Measurements from ENCODE around the gene RBPJL.

RBPJL gene

DNA sequence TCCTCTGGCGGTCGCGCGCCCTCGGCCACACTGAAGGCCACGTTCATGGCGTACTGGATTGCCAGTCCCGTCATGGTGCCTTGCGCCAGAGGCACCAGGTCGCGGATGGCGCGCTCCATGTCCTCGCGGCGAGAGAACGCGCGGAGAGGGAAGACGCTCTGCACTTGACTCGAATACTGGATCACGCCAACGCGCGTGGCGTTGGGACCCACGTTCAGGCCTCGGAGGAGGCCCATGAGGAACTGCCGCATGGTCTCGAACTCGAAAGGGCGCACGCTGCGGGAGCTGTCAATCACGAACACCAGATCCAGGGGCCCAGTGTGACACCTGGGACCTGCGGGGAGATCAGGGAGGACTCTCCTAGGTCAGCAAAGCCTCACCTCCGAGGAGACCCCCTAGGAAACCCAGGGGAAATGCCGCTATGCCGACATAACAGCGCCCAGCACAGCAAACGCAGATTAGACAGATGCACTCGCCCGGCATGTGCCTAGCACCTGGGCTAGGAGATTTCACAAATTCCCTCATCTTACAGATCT is 2.1 kb upstream of the RBPJL start:
- peaks cover 29 to 35% of the 10 kb centered on the region in 2 donors for H3K27me3 ChIP-seq (ENCODE audit: control insufficient read depth in 1 of 2, insufficient read depth in 2 of 2, low read length in 2 of 2)
- no peak overlapping the region for H3K9ac ChIP-seq (ENCODE audit: low read depth in 1 of 2, low read length in 2 of 2)
- peaks cover 0 to 4% of the 10 kb centered on the region in 2 donors for H3K4me1 ChIP-seq (ENCODE audit: control insufficient read depth in 1 of 2, insufficient read depth in 2 of 2, low read length in 2 of 2)
- no peak overlapping the region for H3K4me3 ChIP-seq (ENCODE audit: low read depth in 1 of 2, low read length in 2 of 2)
- no peaks in the 10 kb centered on the region for H3K9me3 ChIP-seq (ENCODE audit: control insufficient read depth in 1 of 2, low read length in 2 of 2)
- no peaks in the 10 kb centered on the region for H3K36me3 ChIP-seq (ENCODE audit: control insufficient read depth in 1 of 2, insufficient read depth in 2 of 2, low read length in 2 of 2)
- H3K27ac ChIP-seq (ENCODE audit: low read depth, low read length), result no peak overlapping the region

GRCh38 chr20:45305262-45305661 is 1.4 kb upstream of the RBPJL start:
- Histone ChIP-seq H3K9me3 (ENCODE audit: control insufficient read depth in 1 of 2, low read length in 2 of 2) (no peaks in the 10 kb centered on the region), H3K27ac (ENCODE audit: low read depth, low read length) (no peak overlapping the region), H3K27me3 (ENCODE audit: control insufficient read depth in 1 of 2, insufficient read depth in 2 of 2, low read length in 2 of 2) (peaks cover 29 to 35% of the 10 kb centered on the region in 2 donors), H3K36me3 (ENCODE audit: control insufficient read depth in 1 of 2, insufficient read depth in 2 of 2, low read length in 2 of 2) (no peaks in the 10 kb centered on the region), H3K4me1 (ENCODE audit: control insufficient read depth in 1 of 2, insufficient read depth in 2 of 2, low read length in 2 of 2) (peaks cover 0 to 4% of the 10 kb centered on the region in 2 donors), H3K4me3 (ENCODE audit: low read depth in 1 of 2, low read length in 2 of 2) (no peak overlapping the region), H3K9ac (ENCODE audit: low read depth in 1 of 2, low read length in 2 of 2) (no peak overlapping the region)

DNA sequence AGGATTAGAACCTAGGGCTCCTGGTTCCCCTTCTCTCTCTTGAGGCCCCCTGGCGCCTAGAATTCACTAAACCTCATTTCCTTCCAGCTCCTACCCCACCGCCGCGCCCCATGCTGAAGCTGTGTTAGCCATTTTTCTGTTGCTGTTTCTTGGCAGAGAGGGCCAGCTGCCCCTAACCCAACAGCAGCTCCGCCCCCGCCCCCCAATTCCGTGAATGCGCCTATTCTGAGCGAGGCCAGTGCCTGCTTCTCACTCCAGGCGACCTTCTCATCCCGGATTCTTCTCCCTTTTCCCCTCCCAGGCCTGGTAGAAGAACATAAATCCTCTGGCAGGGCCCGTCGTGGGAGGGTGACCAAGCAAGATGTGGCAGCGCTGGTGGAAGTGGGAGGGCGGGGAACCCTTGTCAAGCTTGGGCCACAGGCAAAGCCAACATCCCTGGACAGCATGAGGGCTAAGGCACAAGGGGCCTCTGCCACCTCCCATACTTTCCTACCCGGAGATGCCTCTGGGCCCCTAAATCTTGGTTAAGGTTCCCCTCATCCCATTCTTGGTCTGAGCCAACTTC is 518 bp downstream of the RBPJL start:
- Histone ChIP-seq H3K9ac (ENCODE audit: low read depth in 1 of 2, low read length in 2 of 2) (no peak overlapping the region), H3K27me3 (ENCODE audit: control insufficient read depth in 1 of 2, insufficient read depth in 2 of 2, low read length in 2 of 2) (peaks cover 38 to 39% of the 10 kb centered on the region in 2 donors), H3K4me3 (ENCODE audit: low read depth in 1 of 2, low read length in 2 of 2) (no peak overlapping the region), H3K27ac (ENCODE audit: low read depth, low read length) (no peak overlapping the region), H3K36me3 (ENCODE audit: control insufficient read depth in 1 of 2, insufficient read depth in 2 of 2, low read length in 2 of 2) (no peaks in the 10 kb centered on the region), H3K4me1 (ENCODE audit: control insufficient read depth in 1 of 2, insufficient read depth in 2 of 2, low read length in 2 of 2) (peaks cover 0 to 9% of the 10 kb centered on the region in 2 donors), H3K9me3 (ENCODE audit: control insufficient read depth in 1 of 2, low read length in 2 of 2) (no peaks in the 10 kb centered on the region)

DNA sequence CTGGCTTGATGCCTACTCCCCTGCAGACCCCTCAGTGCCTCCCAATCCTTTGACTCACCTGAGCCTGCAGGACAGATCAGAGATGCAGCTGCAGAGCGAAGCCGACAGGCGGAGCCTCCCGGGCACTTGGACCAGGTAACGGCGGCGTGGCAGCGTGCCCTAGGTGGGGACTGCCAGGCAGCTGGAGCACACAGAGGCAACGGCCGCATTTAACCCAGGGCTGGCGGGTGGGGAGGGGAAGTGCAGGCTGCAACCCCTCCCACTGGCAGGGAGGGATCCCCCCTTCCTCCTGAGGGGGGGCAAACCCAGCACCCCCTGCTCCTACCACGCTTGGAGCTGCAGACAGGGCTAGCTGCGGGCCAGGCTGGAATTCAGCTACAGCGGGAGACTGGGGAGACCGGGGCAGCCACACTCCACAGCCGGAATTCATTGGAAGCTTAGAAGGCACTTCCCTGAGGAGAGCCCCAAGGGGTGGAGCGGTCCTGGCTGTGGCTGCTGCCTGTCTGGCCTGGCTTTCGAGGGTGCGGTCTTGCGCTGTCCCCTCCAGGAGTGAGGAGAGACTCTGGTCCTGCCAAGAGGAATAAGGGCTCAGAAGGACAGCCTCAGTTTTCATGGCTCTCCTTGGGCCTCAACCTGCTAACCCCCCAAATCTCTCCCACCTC is 1.6 kb downstream of the RBPJL start, which contains the start of gene MATN4:
MATN4 (minus strand) TSS at position 183 of the 662 bp plus-strand sequence. CDS start 2,717 bp downstream, outside the sequence.
- peaks cover 41 to 45% of the 10 kb centered on the region in 2 donors for H3K27me3 ChIP-seq (ENCODE audit: control insufficient read depth in 1 of 2, insufficient read depth in 2 of 2, low read length in 2 of 2)
- H3K4me1 ChIP-seq (ENCODE audit: control insufficient read depth in 1 of 2, insufficient read depth in 2 of 2, low read length in 2 of 2), result peaks cover 0 to 9% of the 10 kb centered on the region in 2 donors
- no peak within 1 kb of the TSS for H3K4me3 ChIP-seq (ENCODE audit: low read depth in 1 of 2, low read length in 2 of 2)
- H3K27ac ChIP-seq (ENCODE audit: low read depth, low read length), result no peak within 1 kb of the TSS
- no peaks in the 10 kb centered on the region for H3K36me3 ChIP-seq (ENCODE audit: control insufficient read depth in 1 of 2, insufficient read depth in 2 of 2, low read length in 2 of 2)
- H3K9me3 ChIP-seq (ENCODE audit: control insufficient read depth in 1 of 2, low read length in 2 of 2), result no peaks in the 10 kb centered on the region
- no peak within 1 kb of the TSS for H3K9ac ChIP-seq (ENCODE audit: low read depth in 1 of 2, low read length in 2 of 2)

DNA sequence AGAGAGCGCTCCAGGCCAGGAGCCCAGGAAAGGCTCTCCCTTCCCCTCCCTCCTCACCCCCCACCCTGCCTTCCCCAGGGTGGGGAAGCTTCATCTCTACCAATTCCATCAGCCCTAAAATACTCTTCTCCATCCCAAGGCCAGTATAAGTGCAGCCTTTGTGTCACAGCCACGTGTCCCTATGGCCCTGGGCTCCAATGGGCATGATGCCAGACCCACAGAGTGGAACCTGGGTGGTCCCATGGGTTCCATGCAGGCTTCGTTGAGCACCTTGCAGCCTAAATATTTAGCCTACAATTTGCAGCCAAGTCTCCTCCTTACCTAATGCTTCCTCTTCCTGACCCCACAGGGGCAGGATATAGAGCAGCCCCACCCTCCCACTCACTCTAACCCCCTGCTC is 2.4 kb downstream of the RBPJL start:
- peaks cover 40% of the 10 kb centered on the region in 2 donors for H3K27me3 ChIP-seq (ENCODE audit: control insufficient read depth in 1 of 2, insufficient read depth in 2 of 2, low read length in 2 of 2)

GRCh38 chr20:45311589-45312211 is 5.1 kb downstream of the RBPJL start:
- no peaks in the 10 kb centered on the region for H3K36me3 ChIP-seq (ENCODE audit: control insufficient read depth in 1 of 2, insufficient read depth in 2 of 2, low read length in 2 of 2)
- no peak overlapping the region for H3K27ac ChIP-seq (ENCODE audit: low read depth, low read length)
- peaks cover 0 to 5% of the 10 kb centered on the region in 2 donors for H3K4me1 ChIP-seq (ENCODE audit: control insufficient read depth in 1 of 2, insufficient read depth in 2 of 2, low read length in 2 of 2)
- peaks cover 41 to 44% of the 10 kb centered on the region in 2 donors for H3K27me3 ChIP-seq (ENCODE audit: control insufficient read depth in 1 of 2, insufficient read depth in 2 of 2, low read length in 2 of 2)
- no peak overlapping the region for H3K9ac ChIP-seq (ENCODE audit: low read depth in 1 of 2, low read length in 2 of 2)
- no peak overlapping the region for H3K4me3 ChIP-seq (ENCODE audit: low read depth in 1 of 2, low read length in 2 of 2)
- no peaks in the 10 kb centered on the region for H3K9me3 ChIP-seq (ENCODE audit: control insufficient read depth in 1 of 2, low read length in 2 of 2)

More for the DNA sequence above, 2.4 kb downstream of the RBPJL start:
- Histone ChIP-seq H3K9me3 (ENCODE audit: control insufficient read depth in 1 of 2, low read length in 2 of 2) (no peaks in the 10 kb centered on the region), H3K36me3 (ENCODE audit: control insufficient read depth in 1 of 2, insufficient read depth in 2 of 2, low read length in 2 of 2) (no peaks in the 10 kb centered on the region), H3K4me1 (ENCODE audit: control insufficient read depth in 1 of 2, insufficient read depth in 2 of 2, low read length in 2 of 2) (peaks cover 0 to 9% of the 10 kb centered on the region in 2 donors), H3K27ac (ENCODE audit: low read depth, low read length) (no peak overlapping the region), H3K9ac (ENCODE audit: low read depth in 1 of 2, low read length in 2 of 2) (no peak overlapping the region), H3K4me3 (ENCODE audit: low read depth in 1 of 2, low read length in 2 of 2) (no peak overlapping the region)

DNA sequence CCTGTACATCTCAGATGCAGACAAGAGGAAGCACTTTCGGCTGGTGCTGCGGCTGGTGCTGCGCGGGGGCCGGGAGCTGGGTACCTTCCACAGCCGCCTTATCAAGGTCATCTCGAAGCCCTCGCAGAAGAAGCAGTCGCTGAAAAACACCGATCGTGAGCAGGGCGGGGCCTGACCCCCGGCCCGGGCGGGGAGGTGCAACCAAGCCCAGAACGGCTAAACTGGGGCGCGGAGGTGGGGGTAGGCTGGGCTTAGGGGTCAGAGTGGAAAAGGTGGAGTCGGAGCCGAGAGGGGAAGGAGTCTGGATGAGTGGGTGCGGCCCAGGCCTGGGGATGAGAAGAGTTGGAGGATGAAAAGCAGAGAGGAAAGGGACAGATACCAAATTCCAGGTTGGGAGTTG is 5.6 kb downstream of the RBPJL start:
- peaks cover 0 to 5% of the 10 kb centered on the region in 2 donors for H3K4me1 ChIP-seq (ENCODE audit: control insufficient read depth in 1 of 2, insufficient read depth in 2 of 2, low read length in 2 of 2)
- H3K9me3 ChIP-seq (ENCODE audit: control insufficient read depth in 1 of 2, low read length in 2 of 2), result no peaks in the 10 kb centered on the region
- H3K9ac ChIP-seq (ENCODE audit: low read depth in 1 of 2, low read length in 2 of 2), result no peak overlapping the region
- no peak overlapping the region for H3K4me3 ChIP-seq (ENCODE audit: low read depth in 1 of 2, low read length in 2 of 2)
- H3K27me3 ChIP-seq (ENCODE audit: control insufficient read depth in 1 of 2, insufficient read depth in 2 of 2, low read length in 2 of 2), result peaks cover 41 to 46% of the 10 kb centered on the region in 2 donors
- H3K27ac ChIP-seq (ENCODE audit: low read depth, low read length), result no peak overlapping the region
- no peaks in the 10 kb centered on the region for H3K36me3 ChIP-seq (ENCODE audit: control insufficient read depth in 1 of 2, insufficient read depth in 2 of 2, low read length in 2 of 2)

DNA sequence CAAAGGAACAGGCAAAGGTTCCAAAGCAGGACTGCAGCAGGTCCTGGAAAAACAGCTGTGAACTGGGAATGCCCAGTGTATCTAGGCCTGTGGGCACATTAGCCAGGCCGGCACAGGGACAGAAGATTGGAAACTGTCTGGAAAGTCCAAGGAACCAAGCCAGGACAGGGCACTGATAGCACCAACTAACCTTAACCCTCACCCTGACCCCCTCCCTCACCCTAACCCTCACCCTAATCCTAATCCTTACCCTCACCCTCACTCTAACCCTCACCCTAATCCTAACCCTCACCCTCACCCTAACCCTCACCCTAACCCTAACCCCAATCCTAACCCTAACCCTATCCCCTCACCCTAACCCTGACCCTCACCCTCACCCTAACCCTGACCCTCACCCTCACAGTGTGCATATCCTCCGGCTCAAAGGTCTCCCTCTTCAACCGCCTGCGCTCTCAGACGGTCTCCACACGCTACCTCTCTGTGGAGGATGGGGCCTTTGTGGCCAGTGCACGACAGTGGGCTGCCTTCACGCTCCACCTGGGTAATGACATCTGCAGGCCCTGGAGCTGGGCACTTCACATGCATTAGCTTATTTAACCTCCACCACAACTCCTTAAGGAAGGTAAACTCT is 6.5 kb downstream of the RBPJL start:
- H3K27me3 ChIP-seq (ENCODE audit: control insufficient read depth in 1 of 2, insufficient read depth in 2 of 2, low read length in 2 of 2), result peaks cover 41 to 45% of the 10 kb centered on the region in 2 donors
- no peak overlapping the region for H3K9ac ChIP-seq (ENCODE audit: low read depth in 1 of 2, low read length in 2 of 2)
- H3K4me3 ChIP-seq (ENCODE audit: low read depth in 1 of 2, low read length in 2 of 2), result no peak overlapping the region
- H3K4me1 ChIP-seq (ENCODE audit: control insufficient read depth in 1 of 2, insufficient read depth in 2 of 2, low read length in 2 of 2), result peaks cover 0 to 5% of the 10 kb centered on the region in 2 donors
- H3K27ac ChIP-seq (ENCODE audit: low read depth, low read length), result no peak overlapping the region
- no peaks in the 10 kb centered on the region for H3K9me3 ChIP-seq (ENCODE audit: control insufficient read depth in 1 of 2, low read length in 2 of 2)
- H3K36me3 ChIP-seq (ENCODE audit: control insufficient read depth in 1 of 2, insufficient read depth in 2 of 2, low read length in 2 of 2), result no peaks in the 10 kb centered on the region

- peaks cover 0 to 5% of the 10 kb centered on the region in 2 donors for H3K4me1 ChIP-seq (ENCODE audit: control insufficient read depth in 1 of 2, insufficient read depth in 2 of 2, low read length in 2 of 2)
- H3K4me3 ChIP-seq (ENCODE audit: low read depth in 1 of 2, low read length in 2 of 2), result no peak overlapping the region
- H3K27ac ChIP-seq (ENCODE audit: low read depth, low read length), result no peak overlapping the region
- H3K9ac ChIP-seq (ENCODE audit: low read depth in 1 of 2, low read length in 2 of 2), result no peak overlapping the region
- H3K27me3 ChIP-seq (ENCODE audit: control insufficient read depth in 1 of 2, insufficient read depth in 2 of 2, low read length in 2 of 2), result peaks cover 45 to 46% of the 10 kb centered on the region in 2 donors
- H3K36me3 ChIP-seq (ENCODE audit: control insufficient read depth in 1 of 2, insufficient read depth in 2 of 2, low read length in 2 of 2), result no peaks in the 10 kb centered on the region
- no peaks in the 10 kb centered on the region for H3K9me3 ChIP-seq (ENCODE audit: control insufficient read depth in 1 of 2, low read length in 2 of 2)
Observed at GRCh38 chr20:45313943-45314342, 7.3 kb downstream of the RBPJL start.

- no peaks in the 10 kb centered on the region for H3K9me3 ChIP-seq (ENCODE audit: control insufficient read depth in 1 of 2, low read length in 2 of 2)
Observed at GRCh38 chr20:45315672-45316071, 9.0 kb downstream of the RBPJL start.

More at GRCh38 chr20:45315672-45316071, 9.0 kb downstream of the RBPJL start:
- Histone ChIP-seq H3K9ac (ENCODE audit: low read depth in 1 of 2, low read length in 2 of 2) (no peak overlapping the region), H3K4me3 (ENCODE audit: low read depth in 1 of 2, low read length in 2 of 2) (no peak overlapping the region), H3K4me1 (ENCODE audit: control insufficient read depth in 1 of 2, insufficient read depth in 2 of 2, low read length in 2 of 2) (peaks cover 1 to 5% of the 10 kb centered on the region in 2 donors), H3K36me3 (ENCODE audit: control insufficient read depth in 1 of 2, insufficient read depth in 2 of 2, low read length in 2 of 2) (no peaks in the 10 kb centered on the region), H3K27ac (ENCODE audit: low read depth, low read length) (no peak overlapping the region), H3K27me3 (ENCODE audit: control insufficient read depth in 1 of 2, insufficient read depth in 2 of 2, low read length in 2 of 2) (peaks cover 45 to 46% of the 10 kb centered on the region in 2 donors)

Data from duodenal mucosa (tissue), 2 donors.